Measurements from ENCODE around the gene MUC6. TPM values are rescaled to one million over a fixed set of nuclear protein-coding genes. Genes with fewer than 3 reads are reported as not detected.
A peak's percentile ranks its signal among the peaks of the same experiment; 100 is the strongest.

Gene MUC6
- total and polyA plus RNA-seq, 10 donors = 0.02 to 0.76 (median 0.22) TPM; not detected in 3

GRCh38 chr11:984546-984945 lies 52.0 kb downstream of the MUC6 start:
- Histone ChIP-seq H3K27ac (no peak overlapping the region), H3K9me3 (no peaks in the 10 kb centered on the region), H3K4me3 (no peak overlapping the region), H3K36me3 (peaks cover 3 to 96% (median 82%) of the 10 kb centered on the region in 6 donors), H3K4me1 (peaks cover 0 to 19% (median 8%) of the 10 kb centered on the region in 6 donors), H3K27me3 (replicated peaks in 1 of 7) (no peaks in the 10 kb centered on the region)
- 90 to 98% (median 94%) methylated on average over 15 of the region's 15 CpGs for WGBS, 5 donors
- DNase-seq = no peak
- TF ChIP-seq POLR2A (IDR thresholded peaks at IDR 0.05) (no peak), CTCF (IDR thresholded peaks at IDR 0.05 in 8 of 11, conservative IDR thresholded peaks at IDR 0.05 in 3 of 11) (no peak), POLR2AphosphoS5 (IDR thresholded peaks at IDR 0.05) (no peak)
- intact Hi-C loops (cut with DNase I; ENCODE audit: low total_unique reads) = no loop called here

GRCh38 chr11:981764-982163 lies 54.8 kb downstream of the MUC6 start:
- Histone ChIP-seq H3K27ac (no peak overlapping the region), H3K27me3 (replicated peaks in 1 of 7) (no peaks in the 10 kb centered on the region), H3K4me1 (peaks cover 0 to 44% (median 30%) of the 10 kb centered on the region in 6 donors), H3K4me3 (no peak overlapping the region), H3K9me3 (no peaks in the 10 kb centered on the region), H3K36me3 (peaks cover 3 to 96% (median 81%) of the 10 kb centered on the region in 6 donors)
- TF ChIP-seq CTCF (IDR thresholded peaks at IDR 0.05 in 8 of 11, conservative IDR thresholded peaks at IDR 0.05 in 3 of 11) = no peak
- no peak for TF ChIP-seq POLR2A (IDR thresholded peaks at IDR 0.05)
- peak in 2 of 3 donors; percentile 11 to 51 for TF ChIP-seq POLR2AphosphoS5 (IDR thresholded peaks at IDR 0.05)
- intact Hi-C loops (cut with DNase I; ENCODE audit: low total_unique reads) = no loop called here
- DNase-seq = no peak
- 90 to 97% (median 95%) methylated on average over 14 of the region's 14 CpGs for WGBS, 5 donors

GRCh38 chr11:980438-981357 lies 55.8 kb downstream of the MUC6 start:
- Histone ChIP-seq H3K27ac (peak overlapping the region in 3 of 8 donors; percentile 4 to 28 (median 9)), H3K27me3 (replicated peaks in 1 of 7) (no peaks in the 10 kb centered on the region), H3K4me1 (peaks cover 4 to 46% (median 35%) of the 10 kb centered on the region in 6 donors), H3K4me3 (no peak overlapping the region), H3K36me3 (peaks cover 0 to 96% (median 74%) of the 10 kb centered on the region in 6 donors), H3K9me3 (no peaks in the 10 kb centered on the region)
- intact Hi-C loops (cut with DNase I; ENCODE audit: low total_unique reads) = no loop called here
- TF ChIP-seq CTCF (IDR thresholded peaks at IDR 0.05 in 8 of 11, conservative IDR thresholded peaks at IDR 0.05 in 3 of 11) (no peak), POLR2AphosphoS5 (IDR thresholded peaks at IDR 0.05) (peak in 2 of 3 donors; percentile 48 to 53)
- WGBS, 5 donors = 80 to 93% (median 91%) methylated on average over 17 to 26 of the region's 26 CpGs
- DNase-seq = no peak

GRCh38 chr11:978781-979180 lies 57.7 kb downstream of the MUC6 start:
- no peak for DNase-seq
- Histone ChIP-seq H3K4me3 (no peak overlapping the region), H3K4me1 (peaks cover 4 to 54% (median 37%) of the 10 kb centered on the region in 6 donors), H3K27ac (peak overlapping the region in 6 of 8 donors; percentile 17 to 79 (median 66)), H3K27me3 (replicated peaks in 1 of 7) (no peaks in the 10 kb centered on the region), H3K36me3 (peaks cover 0 to 96% (median 65%) of the 10 kb centered on the region in 6 donors), H3K9me3 (no peaks in the 10 kb centered on the region)
- TF ChIP-seq CTCF (IDR thresholded peaks at IDR 0.05 in 8 of 11, conservative IDR thresholded peaks at IDR 0.05 in 3 of 11) (no peak), POLR2AphosphoS5 (IDR thresholded peaks at IDR 0.05) (peak in 1 of 3 donors; percentile 2), POLR2A (IDR thresholded peaks at IDR 0.05) (no peak)
- WGBS, 5 donors = 64 to 79% (median 72%) methylated on average over 11 to 16 of the region's 16 CpGs
- intact Hi-C loops (cut with DNase I; ENCODE audit: low total_unique reads) = no loop called here
